ENCODE measurements around the gene PGP.
A peak's percentile ranks its signal among the peaks of the same experiment; 100 is the strongest.

The PGP gene

GRCh38 chr16:2199621-2200139, 15.0 kb downstream of the PGP start:
- no peak for DNase-seq (ENCODE audit: low spot score)

- DNase-seq (ENCODE audit: low spot score), result no peak
Observed at GRCh38 chr16:2199095-2199494, 15.5 kb downstream of the PGP start.

GRCh38 chr16:2198283-2198682, 16.4 kb downstream of the PGP start:
- no peak for DNase-seq (ENCODE audit: low spot score)

GRCh38 chr16:2197765-2198164, 16.9 kb downstream of the PGP start:
- no peak for DNase-seq (ENCODE audit: low spot score)

GRCh38 chr16:2196981-2197511, 17.6 kb downstream of the PGP start:
- DNase-seq (ENCODE audit: low spot score), result no peak

GRCh38 chr16:2196162-2196980, 18.3 kb downstream of the PGP start, which contains the start of gene CASKIN1:
Gene CASKIN1 (minus strand): TSS chr16:2196605. CDS start chr16:2196432, 173 bp downstream.
- DNase-seq (ENCODE audit: low spot score), result peak; percentile 81

- DNase-seq (ENCODE audit: low spot score), result peak; percentile 60
Observed at GRCh38 chr16:2195322-2196161, 19.1 kb downstream of the PGP start.

GRCh38 chr16:2194852-2195321, 19.8 kb downstream of the PGP start:
- peak; percentile 68 for DNase-seq (ENCODE audit: low spot score)

- DNase-seq (ENCODE audit: low spot score), result no peak
Observed at GRCh38 chr16:2194166-2194834, 20.3 kb downstream of the PGP start.

- no peak for DNase-seq (ENCODE audit: low spot score)
Observed at GRCh38 chr16:2191446-2191706, 23.3 kb downstream of the PGP start.

- peak; percentile 58 for DNase-seq (ENCODE audit: low spot score)
Observed at GRCh38 chr16:2190659-2191445, 23.8 kb downstream of the PGP start.

GRCh38 chr16:2190002-2190658, 24.5 kb downstream of the PGP start:
- no peak for DNase-seq (ENCODE audit: low spot score)

- DNase-seq (ENCODE audit: low spot score), result no peak
Observed at GRCh38 chr16:2189252-2189893, 25.3 kb downstream of the PGP start.

- no peak for DNase-seq (ENCODE audit: low spot score)
Observed at GRCh38 chr16:2188395-2188794, 26.2 kb downstream of the PGP start.

GRCh38 chr16:2187212-2187611, 27.4 kb downstream of the PGP start:
- no peak for DNase-seq (ENCODE audit: low spot score)

GRCh38 chr16:2186505-2186904, 28.1 kb downstream of the PGP start:
- DNase-seq (ENCODE audit: low spot score), result no peak

- DNase-seq (ENCODE audit: low spot score), result no peak
Observed at GRCh38 chr16:2186064-2186463, 28.6 kb downstream of the PGP start.

GRCh38 chr16:2184962-2185361, 29.7 kb downstream of the PGP start:
- DNase-seq (ENCODE audit: low spot score), result no peak

- DNase-seq (ENCODE audit: low spot score), result no peak
Observed at GRCh38 chr16:2184346-2184745, 30.3 kb downstream of the PGP start.

- no peak for DNase-seq (ENCODE audit: low spot score)
Observed at GRCh38 chr16:2183671-2184070, 31.0 kb downstream of the PGP start.
